GM23338 (cell line): ENCODE results near the gene DVL1. TPM values are rescaled to one million over a fixed set of nuclear protein-coding genes. Genes with fewer than 3 reads are reported as not detected.

Experiments used
- ATAC-seq: fragments of 200-7000 bp; cut with Tn5 transposase; 3 replicates; pipeline ENCODE4 v1.9.1; 2020
- DNase-seq: peaks from one replicate; pipeline ENCODE4 v3.0.0-alpha.2; 2015; ENCODE audit warnings: low spot score
- H2AFZ ChIP-seq: fragments of 200-600 bp; sonication (generic); 2 replicates; pipeline ENCODE4 v1.8.0; 2016; ENCODE audit warnings: antibody characterized with exemption, mild to moderate bottlenecking, moderate library complexity
- H3F3A ChIP-seq: fragments of 200-600 bp; sonication (generic); replicated peaks from 2 replicates; pipeline ENCODE4 v1.8.0; 2017; ENCODE audit warnings: antibody characterized with exemption, mixed run types, low read depth
- H3K27ac ChIP-seq: fragments of 200-600 bp; sonication (generic); 2 replicates; pipeline ENCODE4 v1.6.1; 2016; ENCODE audit warnings: low read depth
- H3K27me3 ChIP-seq: fragments of 200-600 bp; sonication (generic); 2 replicates; pipeline ENCODE4 v1.8.0; 2016; ENCODE audit warnings: mild to moderate bottlenecking, mixed run types, moderate library complexity; ENCODE audit not compliant: insufficient read depth
- H3K36me3 ChIP-seq: fragments of 200-600 bp; sonication (generic); 2 replicates; pipeline ENCODE4 v1.8.0; 2016; ENCODE audit warnings: mild to moderate bottlenecking; ENCODE audit not compliant: insufficient read depth
- H3K4me1 ChIP-seq: fragments of 200-600 bp; sonication (generic); 2 replicates; pipeline ENCODE4 v1.8.0; 2016; ENCODE audit warnings: mild to moderate bottlenecking, moderate library complexity; ENCODE audit not compliant: insufficient read depth
- H3K4me2 ChIP-seq: fragments of 200-600 bp; sonication (generic); 2 replicates; pipeline ENCODE4 v1.7.1; 2017; ENCODE audit warnings: mixed run types
- H3K4me3 ChIP-seq: fragments of 200-600 bp; sonication (generic); 2 replicates; pipeline ENCODE4 v1.6.1; 2016; ENCODE audit warnings: mixed run types
- H3K79me2 ChIP-seq: fragments of 200-600 bp; sonication (generic); replicated peaks from 2 replicates; pipeline ENCODE4 v1.8.0; 2017; ENCODE audit warnings: mild to moderate bottlenecking; ENCODE audit not compliant: insufficient read depth
- H3K9me2 ChIP-seq: fragments of 200-600 bp; sonication (generic); 2 replicates; pipeline ENCODE4 v1.8.0; 2017; ENCODE audit not compliant: insufficient read depth
- H4K20me1 ChIP-seq: fragments of 200-600 bp; sonication (generic); replicated peaks from 2 replicates; pipeline ENCODE4 v1.8.0; 2017; ENCODE audit warnings: mild to moderate bottlenecking; ENCODE audit not compliant: insufficient read depth
- H3K27ac Mint-ChIP-seq: 2 replicates; pipeline ENCODE4 v1.8.0; 2020; ENCODE audit warnings: inconsistent platforms, mild to moderate bottlenecking, moderate library complexity, mixed read lengths
- H3K27me3 Mint-ChIP-seq: 3 replicates; pipeline ENCODE4 v1.8.0; 2022; ENCODE audit warnings: low read depth, mild to moderate bottlenecking, moderate library complexity, mixed read lengths, inconsistent platforms; ENCODE audit not compliant: insufficient read depth, poor library complexity
- H3K36me3 Mint-ChIP-seq: 3 replicates; pipeline ENCODE4 v1.8.0; 2021; ENCODE audit warnings: low read depth, mild to moderate bottlenecking, inconsistent platforms, moderate library complexity, mixed read lengths
- H3K4me1 Mint-ChIP-seq: 3 replicates; pipeline ENCODE4 v1.8.0; 2020; ENCODE audit warnings: mild to moderate bottlenecking, inconsistent platforms, mixed read lengths
- H3K4me3 Mint-ChIP-seq: 3 replicates; pipeline ENCODE4 v1.8.0; 2021; ENCODE audit warnings: moderate library complexity, mild to moderate bottlenecking, inconsistent platforms, mixed read lengths
- H3K9me3 Mint-ChIP-seq: 3 replicates; pipeline ENCODE4 v1.8.0; 2020; ENCODE audit warnings: moderate library complexity, mild to moderate bottlenecking, inconsistent platforms, mixed read lengths
- CREB1 ChIP-seq: fragments of 250-450 bp; sonication (Bioruptor Pico); IDR thresholded peaks from 2 replicates; pipeline ENCODE4 v1.5.0; 2020; ENCODE audit warnings: low read depth, mild to moderate bottlenecking, moderate library complexity
- CTCF ChIP-seq, 2 experiments: fragments of 200-600 bp in 1 of 2; sonication (generic) in 1 of 2; conservative IDR thresholded peaks; 2 replicates each; pipeline versions ENCODE4 v1.5.1 to v1.6.1; 2016 to 2017; ENCODE audit warnings: antibody characterized with exemption in 2 of 2, low read depth in 2 of 2, mild to moderate bottlenecking in 2 of 2, moderate library complexity in 1 of 2
- ETS1 ChIP-seq: IDR thresholded peaks from 2 replicates; pipeline ENCODE4 v1.6.1; 2016; ENCODE audit warnings: antibody characterized with exemption
- EZH2 ChIP-seq: fragments of 200-600 bp; sonication (generic); IDR thresholded peaks from one replicate; pipeline ENCODE4 v1.8.0; 2017; ENCODE audit warnings: antibody characterized with exemption, mild to moderate bottlenecking, low read depth; ENCODE audit not compliant: unreplicated experiment
- EZH2phosphoT487 ChIP-seq: fragments of 200-600 bp; sonication (generic); IDR thresholded peaks from one replicate; pipeline ENCODE4 v1.8.1; 2018; ENCODE audit warnings: antibody characterized with exemption; ENCODE audit not compliant: unreplicated experiment
- JUNB ChIP-seq: IDR thresholded peaks from one replicate; pipeline ENCODE4 v1.6.1; 2016; ENCODE audit warnings: antibody characterized with exemption; ENCODE audit not compliant: unreplicated experiment
- NANOG ChIP-seq: IDR thresholded peaks from 2 replicates; pipeline ENCODE4 v1.6.1; 2016; ENCODE audit warnings: antibody characterized with exemption, borderline replicate concordance
- POLR2AphosphoS5 ChIP-seq: IDR thresholded peaks from 2 replicates; pipeline ENCODE4 v1.6.1; 2016; ENCODE audit warnings: antibody characterized with exemption, low read depth
- REST ChIP-seq: IDR thresholded peaks from one replicate; pipeline ENCODE4 v1.6.1; 2018; ENCODE audit warnings: antibody characterized with exemption; ENCODE audit not compliant: unreplicated experiment
- STAT1 ChIP-seq: IDR thresholded peaks from one replicate; pipeline ENCODE4 v1.6.1; 2016; ENCODE audit warnings: antibody characterized with exemption; ENCODE audit not compliant: unreplicated experiment
- ZNF114 ChIP-seq: fragments of 250-450 bp; sonication (Bioruptor Pico); IDR thresholded peaks from 2 replicates; pipeline ENCODE4 v1.5.0; 2020; ENCODE audit warnings: mild to moderate bottlenecking, moderate library complexity
- ZNF331 ChIP-seq: fragments of 250-450 bp; sonication (Bioruptor Pico); IDR thresholded peaks from 2 replicates; pipeline ENCODE4 v1.5.0; 2020; ENCODE audit warnings: low read depth, mild to moderate bottlenecking, moderate library complexity
- ZNF462 ChIP-seq: fragments of 250-450 bp; sonication (Bioruptor Pico); IDR thresholded peaks from 2 replicates; pipeline ENCODE4 v1.5.0; 2020; ENCODE audit warnings: mild to moderate bottlenecking, moderate library complexity
- polyA plus RNA-seq: library from polyadenylated mRNA; unstranded; fragments of >200 nt; fragmentation: Nextera tagmentation; extraction: Ambion mirVana; gene quantifications from 2 replicates; pipeline ENCODE4 v1.2.1, GENCODE V29; 2016
- total RNA-seq: library from RNA; depleted of rRNA; stranded (reverse); fragments of >200 nt; shearing (Covaris generic); gene quantifications from 2 replicates; pipeline ENCODE4 v1.2.3, GENCODE V29; 2014

The DVL1 gene
- total and polyA plus RNA-seq, 2 experiments from 2014 or later = 13.5 to 69.7 TPM

GRCh38 chr1:1394116-1394515 lies 44.9 kb upstream of the DVL1 start:
- Histone ChIP-seq H3F3A (peaks cover 47% of the 10 kb centered on the region), H3K79me2 (peaks cover 63% of the 10 kb centered on the region), H3K4me3 (no peak overlapping the region), H3K9me2 (no peaks in the 10 kb centered on the region), H3K4me2 (no peak overlapping the region), H2AFZ (no peak overlapping the region), H3K27ac (no peak overlapping the region), H3K4me1 (0 out of 2 replicates have a peak, but pooled peaks cover 6% of the 10 kb centered on the region), H3K36me3 (peaks cover 73% of the 10 kb centered on the region), H3K27me3 (no peaks in the 10 kb centered on the region), H4K20me1 (peaks cover 36% of the 10 kb centered on the region)
- DNase-seq (no peak), ATAC-seq (no peak)
- Mint-ChIP-seq H3K4me3 (no peak overlapping the region), H3K9me3 (no peaks in the 10 kb centered on the region), H3K27me3 (peaks cover 4% of the 10 kb centered on the region), H3K4me1 (peaks cover 3% of the 10 kb centered on the region; the same call in 2 of the 3 replicates), H3K36me3 (peaks cover 86% of the 10 kb centered on the region), H3K27ac (no peak overlapping the region)
- TF ChIP-seq NANOG = no peak
- TF ChIP-seq POLR2AphosphoS5 = no peak
- TF ChIP-seq ZNF114 (CRISPR knock-in tag) = no peak
- no peak for TF ChIP-seq ZNF462 (CRISPR knock-in tag)
- no peak for TF ChIP-seq ZNF331 (CRISPR knock-in tag)
- no peak for TF ChIP-seq EZH2
- no peak for TF ChIP-seq CTCF (conservative IDR thresholded peaks at IDR 0.05; ENCODE audit: low read depth in 2 of 2)
- no peak for TF ChIP-seq STAT1
- no peak for TF ChIP-seq CREB1 (CRISPR knock-in tag)
- no peak for TF ChIP-seq EZH2phosphoT487
- TF ChIP-seq ETS1 = no peak
- TF ChIP-seq REST = no peak
- TF ChIP-seq JUNB = no peak
